ENCODE results near the gene PTPRM.

Gene PTPRM

DNA sequence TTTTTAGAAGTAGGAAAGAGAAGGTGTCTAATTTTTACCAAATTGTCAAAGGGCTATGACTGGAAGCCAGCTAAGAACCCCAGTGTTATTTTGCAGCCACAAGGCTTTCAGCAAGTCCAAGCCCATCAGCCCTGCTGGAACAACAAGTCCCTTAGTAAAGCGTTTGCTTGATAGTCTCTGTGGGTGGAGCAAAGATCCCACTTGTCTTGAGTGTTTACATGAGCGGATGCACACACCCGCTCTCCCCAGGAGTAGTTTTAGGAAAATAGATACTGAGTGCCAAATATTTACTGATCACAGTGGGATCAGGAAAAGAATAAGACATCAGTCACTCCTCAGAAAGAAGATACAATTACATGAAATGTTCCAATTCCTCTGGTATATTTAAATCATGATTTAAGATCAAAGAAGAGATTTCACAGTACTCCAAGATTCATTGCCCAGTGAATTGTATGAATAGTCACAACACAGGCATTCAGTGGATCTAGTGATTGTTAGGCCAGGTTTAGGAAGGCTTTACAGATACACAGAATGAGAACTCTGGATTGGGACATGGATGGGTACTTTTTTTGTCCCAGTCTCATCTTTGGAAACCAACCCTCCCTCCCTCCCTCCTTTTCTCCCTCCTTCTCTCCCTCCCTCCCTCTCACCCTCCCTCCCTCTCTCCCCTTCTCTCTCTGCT, 514.9 kb downstream of the PTPRM start:
- Mint-ChIP-seq H3K27ac (no peak overlapping the region), H3K36me3 (ENCODE audit: low read depth) (peaks cover 8% of the 10 kb centered on the region), H3K27me3 (ENCODE audit: low read depth, poor library complexity) (no peaks in the 10 kb centered on the region), H3K4me1 (no peaks in the 10 kb centered on the region), H3K9me3 (no peaks in the 10 kb centered on the region), H3K4me3 (no peak overlapping the region)
- TF ChIP-seq, protein P1, sequence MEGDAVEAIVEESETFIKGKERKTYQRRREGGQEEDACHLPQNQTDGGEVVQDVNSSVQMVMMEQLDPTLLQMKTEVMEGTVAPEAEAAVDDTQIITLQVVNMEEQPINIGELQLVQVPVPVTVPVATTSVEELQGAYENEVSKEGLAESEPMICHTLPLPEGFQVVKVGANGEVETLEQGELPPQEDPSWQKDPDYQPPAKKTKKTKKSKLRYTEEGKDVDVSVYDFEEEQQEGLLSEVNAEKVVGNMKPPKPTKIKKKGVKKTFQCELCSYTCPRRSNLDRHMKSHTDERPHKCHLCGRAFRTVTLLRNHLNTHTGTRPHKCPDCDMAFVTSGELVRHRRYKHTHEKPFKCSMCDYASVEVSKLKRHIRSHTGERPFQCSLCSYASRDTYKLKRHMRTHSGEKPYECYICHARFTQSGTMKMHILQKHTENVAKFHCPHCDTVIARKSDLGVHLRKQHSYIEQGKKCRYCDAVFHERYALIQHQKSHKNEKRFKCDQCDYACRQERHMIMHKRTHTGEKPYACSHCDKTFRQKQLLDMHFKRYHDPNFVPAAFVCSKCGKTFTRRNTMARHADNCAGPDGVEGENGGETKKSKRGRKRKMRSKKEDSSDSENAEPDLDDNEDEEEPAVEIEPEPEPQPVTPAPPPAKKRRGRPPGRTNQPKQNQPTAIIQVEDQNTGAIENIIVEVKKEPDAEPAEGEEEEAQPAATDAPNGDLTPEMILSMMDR (IDR thresholded peaks at IDR 0.05) = no peak
- no peak for DNase-seq

DNA sequence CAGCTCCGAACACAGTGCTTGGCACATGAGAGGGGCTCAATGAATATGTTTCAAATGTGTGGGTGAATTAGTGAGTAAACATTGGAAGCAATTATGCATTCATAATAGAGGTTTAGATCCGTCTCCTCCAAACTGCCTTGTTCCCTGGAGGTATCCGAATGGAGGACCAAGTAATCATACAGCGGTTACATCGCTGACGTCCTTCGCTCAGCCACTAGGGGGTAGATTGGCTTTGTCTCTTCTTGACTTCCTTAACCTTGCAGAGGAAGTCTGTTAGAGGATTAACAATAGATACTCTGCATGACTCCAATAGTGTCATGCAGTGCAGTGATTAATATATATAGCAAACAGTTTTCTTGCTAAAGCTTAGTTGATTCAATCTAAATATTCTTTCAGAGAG, 517.0 kb downstream of the PTPRM start:
- H3K27ac Mint-ChIP-seq = no peak overlapping the region
- no peaks in the 10 kb centered on the region for H3K9me3 Mint-ChIP-seq
- TF ChIP-seq, protein P1 (IDR thresholded peaks at IDR 0.05) = peak; percentile 65
- H3K4me1 Mint-ChIP-seq = no peaks in the 10 kb centered on the region
- H3K4me3 Mint-ChIP-seq = no peak overlapping the region
- peak; percentile 44 for DNase-seq
- no peaks in the 10 kb centered on the region for H3K27me3 Mint-ChIP-seq (ENCODE audit: low read depth, poor library complexity)
- H3K36me3 Mint-ChIP-seq (ENCODE audit: low read depth) = peaks cover 8% of the 10 kb centered on the region

DNA sequence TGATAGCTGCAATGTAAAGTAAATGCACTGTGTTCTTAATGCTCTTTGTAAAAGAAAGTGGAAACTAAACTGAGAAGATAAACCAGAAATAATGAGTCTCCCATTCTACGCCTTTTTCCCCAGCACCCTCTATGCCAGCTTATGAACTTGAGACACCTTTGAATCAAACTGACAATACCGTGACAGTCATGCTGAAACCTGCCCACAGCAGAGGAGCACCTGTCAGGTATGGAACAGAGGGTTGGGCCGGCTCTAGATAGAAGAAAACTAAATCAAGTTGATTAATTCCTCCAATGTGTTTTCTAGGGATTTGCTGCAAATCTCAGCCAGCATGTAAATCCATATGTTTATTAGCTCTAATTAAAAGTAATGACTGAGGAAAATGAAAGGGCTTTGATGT, 521.5 kb downstream of the PTPRM start:
- Mint-ChIP-seq H3K36me3 (ENCODE audit: low read depth) (peaks cover 11% of the 10 kb centered on the region), H3K4me1 (no peaks in the 10 kb centered on the region), H3K27ac (no peak overlapping the region), H3K4me3 (no peak overlapping the region), H3K9me3 (no peaks in the 10 kb centered on the region), H3K27me3 (ENCODE audit: low read depth, poor library complexity) (no peaks in the 10 kb centered on the region)
- DNase-seq = no peak
- TF ChIP-seq, protein P1 (IDR thresholded peaks at IDR 0.05) = no peak

DNA sequence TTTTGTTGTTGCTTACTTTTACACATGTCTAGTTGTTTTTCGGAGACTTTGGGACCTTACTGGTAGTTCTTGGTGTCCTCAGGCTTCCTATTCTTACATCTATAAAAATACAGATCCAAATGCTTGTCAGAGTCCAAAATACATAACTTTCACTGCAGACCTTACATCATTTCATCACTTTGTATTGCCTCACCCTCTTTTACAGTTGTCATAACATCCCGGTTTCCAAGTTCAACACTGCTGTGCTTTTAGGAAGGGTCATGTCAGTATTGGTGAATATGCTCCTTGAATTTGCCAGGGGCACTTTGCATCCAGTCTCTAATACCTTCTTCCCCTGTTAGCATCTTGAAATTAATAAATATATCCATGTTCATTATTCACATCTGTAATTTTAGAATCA, 523.9 kb downstream of the PTPRM start:
- Mint-ChIP-seq H3K4me3 (no peak overlapping the region), H3K9me3 (no peaks in the 10 kb centered on the region), H3K4me1 (no peaks in the 10 kb centered on the region), H3K27me3 (ENCODE audit: low read depth, poor library complexity) (no peaks in the 10 kb centered on the region), H3K27ac (no peak overlapping the region), H3K36me3 (ENCODE audit: low read depth) (peaks cover 9% of the 10 kb centered on the region)
- no peak for DNase-seq
- TF ChIP-seq, protein P1 (IDR thresholded peaks at IDR 0.05) = no peak

DNA sequence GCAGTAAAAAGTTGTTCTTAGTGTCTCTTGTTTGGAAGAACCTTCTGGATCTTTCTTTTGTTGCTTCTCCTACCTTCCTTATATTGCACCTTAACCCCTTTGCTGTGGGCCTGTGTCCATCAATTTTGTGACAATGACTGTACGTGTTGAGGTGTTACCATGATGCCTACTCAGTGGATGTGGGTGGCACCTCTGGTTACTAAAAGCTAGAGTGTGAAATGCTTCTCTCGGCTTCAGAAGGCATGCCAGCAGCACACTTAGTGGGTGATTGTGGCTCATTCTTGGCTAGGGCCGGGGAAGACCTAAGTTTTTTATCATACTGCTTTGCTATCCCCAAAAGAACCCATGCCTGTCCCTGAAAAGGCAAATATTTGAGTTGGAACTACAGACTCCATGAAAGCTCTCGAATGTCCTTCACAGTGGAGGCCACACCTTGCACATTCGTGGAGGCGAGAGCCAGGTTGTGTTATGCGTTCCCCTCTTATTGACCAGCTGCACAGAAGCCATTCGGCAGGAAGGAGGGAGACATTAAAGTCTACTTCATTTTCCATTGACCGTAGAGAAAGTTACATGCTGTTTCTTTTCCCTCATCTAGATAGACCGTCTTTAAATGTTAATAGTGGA, 528.9 kb downstream of the PTPRM start:
- Mint-ChIP-seq H3K9me3 (peaks cover 3% of the 10 kb centered on the region), H3K27me3 (ENCODE audit: low read depth, poor library complexity) (peaks cover 4% of the 10 kb centered on the region), H3K4me3 (no peak overlapping the region), H3K4me1 (no peaks in the 10 kb centered on the region), H3K27ac (no peak overlapping the region), H3K36me3 (ENCODE audit: low read depth) (peaks cover 18% of the 10 kb centered on the region)
- no peak for DNase-seq
- TF ChIP-seq, protein P1 (IDR thresholded peaks at IDR 0.05) = no peak

DNA sequence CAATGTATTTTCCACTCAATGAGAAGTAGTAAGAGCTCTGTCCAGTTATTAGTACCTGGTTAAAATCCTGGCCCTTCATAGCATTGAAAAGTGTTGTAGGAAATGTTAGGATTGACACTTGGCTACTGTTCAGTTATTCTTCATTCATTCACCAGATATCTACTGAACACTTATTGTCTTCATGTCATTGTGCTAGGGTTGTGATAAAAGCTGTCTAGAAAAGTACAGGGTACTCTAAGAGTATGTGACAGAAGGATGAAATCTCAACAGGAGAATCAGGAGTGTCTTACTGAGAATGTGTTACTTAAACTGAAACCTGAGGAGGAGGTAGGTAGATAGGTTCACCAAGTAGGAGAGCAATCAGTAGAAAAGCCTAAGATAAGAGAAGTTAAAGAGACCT, 530.3 kb downstream of the PTPRM start:
- peaks cover 17% of the 10 kb centered on the region for H3K36me3 Mint-ChIP-seq (ENCODE audit: low read depth)
- no peak overlapping the region for H3K4me3 Mint-ChIP-seq
- no peaks in the 10 kb centered on the region for H3K4me1 Mint-ChIP-seq
- peaks cover 3% of the 10 kb centered on the region for H3K9me3 Mint-ChIP-seq
- no peak overlapping the region for H3K27ac Mint-ChIP-seq
- TF ChIP-seq, protein P1 (IDR thresholded peaks at IDR 0.05) = no peak
- peaks cover 4% of the 10 kb centered on the region for H3K27me3 Mint-ChIP-seq (ENCODE audit: low read depth, poor library complexity)
- no peak for DNase-seq
